GM23338 (cell line): ENCODE data around the gene CLEC4G. TPM values are rescaled to one million over a fixed set of nuclear protein-coding genes. Genes with fewer than 3 reads are reported as not detected.

Experiments
- ATAC-seq: fragments of 200-7000 bp; cut with Tn5 transposase; 3 replicates; pipeline ENCODE4 v1.9.1; 2020
- DNase-seq: peaks from one replicate; pipeline ENCODE4 v3.0.0-alpha.2; 2015; ENCODE audit warnings: low spot score
- H2AFZ ChIP-seq: fragments of 200-600 bp; sonication (generic); 2 replicates; pipeline ENCODE4 v1.8.0; 2016; ENCODE audit warnings: antibody characterized with exemption, mild to moderate bottlenecking, moderate library complexity
- H3F3A ChIP-seq: fragments of 200-600 bp; sonication (generic); replicated peaks from 2 replicates; pipeline ENCODE4 v1.8.0; 2017; ENCODE audit warnings: antibody characterized with exemption, mixed run types, low read depth
- H3K27ac ChIP-seq: fragments of 200-600 bp; sonication (generic); 2 replicates; pipeline ENCODE4 v1.6.1; 2016; ENCODE audit warnings: low read depth
- H3K27me3 ChIP-seq: fragments of 200-600 bp; sonication (generic); 2 replicates; pipeline ENCODE4 v1.8.0; 2016; ENCODE audit warnings: mild to moderate bottlenecking, mixed run types, moderate library complexity; ENCODE audit not compliant: insufficient read depth
- H3K36me3 ChIP-seq: fragments of 200-600 bp; sonication (generic); 2 replicates; pipeline ENCODE4 v1.8.0; 2016; ENCODE audit warnings: mild to moderate bottlenecking; ENCODE audit not compliant: insufficient read depth
- H3K4me1 ChIP-seq: fragments of 200-600 bp; sonication (generic); 2 replicates; pipeline ENCODE4 v1.8.0; 2016; ENCODE audit warnings: mild to moderate bottlenecking, moderate library complexity; ENCODE audit not compliant: insufficient read depth
- H3K4me2 ChIP-seq: fragments of 200-600 bp; sonication (generic); 2 replicates; pipeline ENCODE4 v1.7.1; 2017; ENCODE audit warnings: mixed run types
- H3K4me3 ChIP-seq: fragments of 200-600 bp; sonication (generic); 2 replicates; pipeline ENCODE4 v1.6.1; 2016; ENCODE audit warnings: mixed run types
- H3K79me2 ChIP-seq: fragments of 200-600 bp; sonication (generic); replicated peaks from 2 replicates; pipeline ENCODE4 v1.8.0; 2017; ENCODE audit warnings: mild to moderate bottlenecking; ENCODE audit not compliant: insufficient read depth
- H3K9me2 ChIP-seq: fragments of 200-600 bp; sonication (generic); 2 replicates; pipeline ENCODE4 v1.8.0; 2017; ENCODE audit not compliant: insufficient read depth
- H4K20me1 ChIP-seq: fragments of 200-600 bp; sonication (generic); replicated peaks from 2 replicates; pipeline ENCODE4 v1.8.0; 2017; ENCODE audit warnings: mild to moderate bottlenecking; ENCODE audit not compliant: insufficient read depth
- H3K27ac Mint-ChIP-seq: 2 replicates; pipeline ENCODE4 v1.8.0; 2020; ENCODE audit warnings: inconsistent platforms, mild to moderate bottlenecking, moderate library complexity, mixed read lengths
- H3K27me3 Mint-ChIP-seq: 3 replicates; pipeline ENCODE4 v1.8.0; 2022; ENCODE audit warnings: low read depth, mild to moderate bottlenecking, moderate library complexity, mixed read lengths, inconsistent platforms; ENCODE audit not compliant: insufficient read depth, poor library complexity
- H3K36me3 Mint-ChIP-seq: 3 replicates; pipeline ENCODE4 v1.8.0; 2021; ENCODE audit warnings: low read depth, mild to moderate bottlenecking, inconsistent platforms, moderate library complexity, mixed read lengths
- H3K4me1 Mint-ChIP-seq: 3 replicates; pipeline ENCODE4 v1.8.0; 2020; ENCODE audit warnings: mild to moderate bottlenecking, inconsistent platforms, mixed read lengths
- H3K4me3 Mint-ChIP-seq: 3 replicates; pipeline ENCODE4 v1.8.0; 2021; ENCODE audit warnings: moderate library complexity, mild to moderate bottlenecking, inconsistent platforms, mixed read lengths
- H3K9me3 Mint-ChIP-seq: 3 replicates; pipeline ENCODE4 v1.8.0; 2020; ENCODE audit warnings: moderate library complexity, mild to moderate bottlenecking, inconsistent platforms, mixed read lengths
- ZNF462 ChIP-seq: fragments of 250-450 bp; sonication (Bioruptor Pico); IDR thresholded peaks from 2 replicates; pipeline ENCODE4 v1.5.0; 2020; ENCODE audit warnings: mild to moderate bottlenecking, moderate library complexity
- polyA plus RNA-seq: library from polyadenylated mRNA; unstranded; fragments of >200 nt; fragmentation: Nextera tagmentation; extraction: Ambion mirVana; gene quantifications from 2 replicates; pipeline ENCODE4 v1.2.1, GENCODE V29; 2016
- total RNA-seq: library from RNA; depleted of rRNA; stranded (reverse); fragments of >200 nt; shearing (Covaris generic); gene quantifications from 2 replicates; pipeline ENCODE4 v1.2.3, GENCODE V29; 2014

CLEC4G gene
- total and polyA plus RNA-seq, 2 experiments from 2014 or later = 0.52 to 0.65 TPM

- H3K36me3 Mint-ChIP-seq = no peaks in the 10 kb centered on the region
These were observed 295 bp downstream of the CLEC4G start for GRCh38 chr19:7731615-7732014.

More at GRCh38 chr19:7731615-7732014, 295 bp downstream of the CLEC4G start:
- Histone ChIP-seq H3K27ac (no peak overlapping the region), H3K27me3 (peaks cover 56% of the 10 kb centered on the region), H3K4me1 (peaks cover 5% of the 10 kb centered on the region; the same call in 1 of the 2 replicates), H2AFZ (no peak overlapping the region), H4K20me1 (no peaks in the 10 kb centered on the region), H3K9me2 (no peaks in the 10 kb centered on the region), H3K4me2 (no peak overlapping the region), H3K36me3 (no peaks in the 10 kb centered on the region), H3F3A (no peaks in the 10 kb centered on the region), H3K4me3 (no peak overlapping the region), H3K79me2 (no peaks in the 10 kb centered on the region)
- Mint-ChIP-seq H3K27ac (no peak overlapping the region), H3K4me1 (peaks cover 14% of the 10 kb centered on the region), H3K4me3 (no peak overlapping the region; the same call in 2 of the 3 replicates), H3K9me3 (no peaks in the 10 kb centered on the region), H3K27me3 (peaks cover 43% of the 10 kb centered on the region)
- DNase-seq = no peak
- no peak for TF ChIP-seq ZNF462 (CRISPR knock-in tag)
- no peak for ATAC-seq
